Right lobe of liver (tissue), 4 donors: Measurements from ENCODE around the gene MAST4.

ENCODE experiments used
- CTCF ChIP-seq, 4 donors: fragments of 200-600 bp in 3 of 4; fragments of 450-650 bp in 1 of 4; IDR thresholded peaks; one replicate each; pipeline versions ENCODE4 v1.5.1 to v1.8.0; 2016 to 2022; ENCODE audit warnings: antibody characterized with exemption in 4 of 4, mild to moderate bottlenecking in 2 of 4
- POLR2A ChIP-seq: fragments of 450-650 bp; IDR thresholded peaks from one replicate; pipeline ENCODE4 v1.6.1; 2017; ENCODE audit warnings: antibody characterized with exemption, mild to moderate bottlenecking
- donor health status: DM: no; HTN: no; CAD: no.
- donor health status: DM: no; HTN: no; CAD: no.
- donor health status: DM: no; HTN: yes; CAD: no.

GRCh38 chr5:66744040-66744439, 147.8 kb downstream of the MAST4 start:
- no peak for TF ChIP-seq CTCF (IDR thresholded peaks at IDR 0.05)
- no peak for TF ChIP-seq POLR2A
